ENCODE data around the gene GNAL.
A peak's percentile ranks its signal among the peaks of the same experiment; 100 is the strongest.
"Not testable (repeated sequence)": the region's sequence is repeated elsewhere in the genome, so short reads cannot be mapped to it uniquely, and the experiment has no call there.

GNAL gene

GRCh38 chr18:11909061-11909455 is 220.0 kb downstream of the GNAL start:
- DNase-seq, result peak in 1 of 2 donors; percentile 13

DNA sequence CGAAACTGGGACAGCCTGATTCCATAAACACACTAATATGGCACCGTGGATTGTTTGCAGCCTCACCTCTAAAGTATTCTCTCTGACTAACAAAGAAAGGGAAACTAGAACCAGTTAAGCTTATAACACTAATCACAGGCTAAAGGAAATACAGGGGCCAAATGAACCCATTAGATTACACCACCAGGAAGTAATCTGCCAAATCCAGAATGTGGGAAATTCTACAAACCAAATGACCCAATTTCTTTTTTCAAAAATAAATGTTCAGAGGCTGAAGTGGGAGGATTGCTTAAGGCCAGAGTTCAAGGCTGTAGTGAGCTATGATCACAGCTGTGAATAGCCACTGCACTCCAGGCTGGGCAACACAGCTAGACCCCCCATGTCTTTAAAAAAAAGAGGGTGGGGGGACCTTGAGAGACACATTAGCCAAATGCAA is 220.5 kb downstream of the GNAL start:
- peak; percentile 71 to 78 for DNase-seq

DNA sequence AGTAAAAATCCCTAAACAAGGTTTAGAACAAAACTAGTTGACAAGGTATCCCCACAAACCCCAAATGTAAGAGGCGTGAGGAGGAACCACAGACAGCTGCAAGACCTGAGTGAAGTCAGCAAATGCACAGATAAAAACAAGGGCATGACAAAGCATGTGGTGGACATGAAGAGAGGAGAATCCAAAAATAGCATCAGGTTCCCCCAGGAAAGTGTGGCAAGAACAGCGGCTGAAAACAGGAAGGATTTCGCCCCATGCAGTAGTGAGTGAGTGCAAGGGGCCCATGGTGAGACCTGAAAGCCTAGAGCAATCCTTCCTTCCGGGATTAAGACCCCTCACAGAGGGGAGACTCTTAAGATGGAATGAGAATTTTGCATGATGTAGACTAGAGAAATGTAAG is 227.8 kb downstream of the GNAL start:
- DNase-seq, result peak; percentile 78 to 80

DNA sequence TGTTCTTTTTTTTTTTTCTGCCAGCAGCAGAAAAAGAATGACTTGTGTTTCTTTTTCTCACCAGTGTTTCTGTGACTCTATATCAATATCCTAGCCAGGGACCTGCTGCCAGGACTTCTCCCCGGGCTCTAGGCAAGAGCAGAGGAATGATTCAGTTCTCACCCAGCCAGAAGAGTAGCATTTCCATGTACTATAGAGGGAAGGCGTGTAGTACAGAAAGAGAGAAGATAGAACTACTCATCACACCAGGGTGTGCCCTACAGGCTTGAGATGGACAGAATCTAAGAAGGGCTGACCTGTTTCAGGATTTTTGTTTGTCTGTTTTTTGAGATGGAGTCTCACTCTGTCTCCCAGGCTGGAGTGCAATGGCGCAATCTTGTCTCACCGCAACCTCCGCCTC is 230.5 kb downstream of the GNAL start:
- DNase-seq, result not testable (repeated sequence)

DNA sequence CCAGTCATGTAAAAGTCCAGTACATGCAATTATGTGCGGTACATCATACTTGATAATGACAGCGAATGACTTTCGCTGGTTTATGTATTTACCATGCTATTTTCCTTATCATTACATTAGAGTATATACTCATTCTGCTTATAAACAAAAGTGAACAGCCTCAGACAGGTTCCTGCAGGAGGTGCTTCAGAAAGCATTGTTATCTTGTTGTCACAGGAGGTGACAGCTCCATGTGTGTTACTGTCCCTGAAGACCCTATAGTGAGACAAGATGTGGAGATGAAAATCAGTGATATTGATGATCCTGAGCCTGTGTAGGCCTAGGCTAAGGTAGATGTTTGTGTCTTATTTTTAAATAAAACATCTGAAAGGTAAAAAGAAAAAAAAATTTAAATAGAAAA is 234.4 kb downstream of the GNAL start:
- no peak for DNase-seq

GRCh38 chr18:11925800-11926481 is 236.9 kb downstream of the GNAL start:
- DNase-seq, result no peak

- DNase-seq, result no peak
Observed at GRCh38 chr18:11927497-11927896, 238.4 kb downstream of the GNAL start.

DNA sequence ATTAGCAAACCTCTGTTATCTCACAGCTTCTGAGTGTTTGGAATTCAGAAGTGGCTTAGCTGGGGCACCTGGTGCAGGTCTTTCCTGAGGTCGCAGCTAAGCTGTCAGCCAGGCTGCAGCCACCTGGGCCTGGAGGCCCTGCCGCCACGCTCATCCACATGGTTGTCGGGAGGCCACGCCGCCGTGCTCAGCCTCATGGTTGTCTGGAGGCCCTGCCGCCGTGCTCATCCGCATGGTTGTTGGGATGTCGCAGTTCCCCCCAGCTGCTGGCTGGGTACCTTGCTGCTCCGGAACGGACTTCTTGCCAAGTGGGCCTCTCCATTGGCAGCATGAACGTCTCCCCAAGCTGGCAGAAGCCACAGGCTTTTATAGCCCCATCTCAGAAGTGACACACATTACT is 243.3 kb downstream of the GNAL start:
- DNase-seq, result no peak
